ENCODE data around the gene SGO2.

Gene SGO2

DNA sequence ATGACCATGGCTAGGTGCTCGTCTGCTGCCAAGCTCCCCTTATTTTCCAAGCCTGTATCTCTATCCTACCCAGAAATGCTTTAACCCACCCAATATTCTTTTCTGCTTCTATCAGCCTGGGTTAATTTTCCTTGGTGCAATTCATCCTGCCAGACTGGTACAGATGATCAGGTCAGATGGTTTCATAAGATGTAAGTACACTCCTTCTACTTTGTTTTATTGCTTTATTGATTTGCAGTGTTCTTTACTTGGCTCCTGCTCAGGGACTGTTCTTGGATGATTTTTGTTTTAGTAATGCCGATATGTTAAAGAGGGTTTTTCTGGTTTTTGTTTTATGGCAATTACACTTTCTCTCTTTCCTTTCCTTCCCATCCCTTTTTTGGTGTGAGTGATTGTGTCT is 2.4 kb upstream of the SGO2 start:
- TF ChIP-seq, protein P1, sequence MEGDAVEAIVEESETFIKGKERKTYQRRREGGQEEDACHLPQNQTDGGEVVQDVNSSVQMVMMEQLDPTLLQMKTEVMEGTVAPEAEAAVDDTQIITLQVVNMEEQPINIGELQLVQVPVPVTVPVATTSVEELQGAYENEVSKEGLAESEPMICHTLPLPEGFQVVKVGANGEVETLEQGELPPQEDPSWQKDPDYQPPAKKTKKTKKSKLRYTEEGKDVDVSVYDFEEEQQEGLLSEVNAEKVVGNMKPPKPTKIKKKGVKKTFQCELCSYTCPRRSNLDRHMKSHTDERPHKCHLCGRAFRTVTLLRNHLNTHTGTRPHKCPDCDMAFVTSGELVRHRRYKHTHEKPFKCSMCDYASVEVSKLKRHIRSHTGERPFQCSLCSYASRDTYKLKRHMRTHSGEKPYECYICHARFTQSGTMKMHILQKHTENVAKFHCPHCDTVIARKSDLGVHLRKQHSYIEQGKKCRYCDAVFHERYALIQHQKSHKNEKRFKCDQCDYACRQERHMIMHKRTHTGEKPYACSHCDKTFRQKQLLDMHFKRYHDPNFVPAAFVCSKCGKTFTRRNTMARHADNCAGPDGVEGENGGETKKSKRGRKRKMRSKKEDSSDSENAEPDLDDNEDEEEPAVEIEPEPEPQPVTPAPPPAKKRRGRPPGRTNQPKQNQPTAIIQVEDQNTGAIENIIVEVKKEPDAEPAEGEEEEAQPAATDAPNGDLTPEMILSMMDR (IDR thresholded peaks at IDR 0.05; ENCODE audit: extremely low read depth, missing control alignments) = no peak

GRCh38 chr2:200525066-200525465 is 941 bp upstream of the SGO2 start:
- no peak for DNase-seq (ENCODE audit: low spot score)
- TF ChIP-seq, protein P1 (IDR thresholded peaks at IDR 0.05; ENCODE audit: extremely low read depth, missing control alignments) = no peak

More for the DNA sequence above, 2.4 kb upstream of the SGO2 start:
- DNase-seq (ENCODE audit: low spot score) = no peak

DNA sequence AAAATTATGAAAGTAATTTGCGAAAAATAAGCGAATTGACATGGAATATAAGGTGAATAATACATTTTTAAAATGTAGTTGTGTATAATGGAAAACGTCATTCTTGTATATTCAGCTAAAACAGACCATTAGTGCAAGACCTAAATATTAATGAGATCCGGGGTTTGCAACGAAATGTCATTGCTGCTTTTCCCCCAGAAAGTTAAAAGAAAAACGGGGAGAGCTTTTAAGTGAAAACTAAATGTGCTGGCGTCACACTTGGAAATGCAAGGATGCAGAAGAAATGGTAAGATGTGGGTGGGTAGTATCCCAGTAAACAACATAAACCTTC is 491 bp upstream of the SGO2 start:
- TF ChIP-seq, protein P1 (IDR thresholded peaks at IDR 0.05; ENCODE audit: extremely low read depth, missing control alignments) = no peak
- no peak for DNase-seq (ENCODE audit: low spot score)

- DNase-seq (ENCODE audit: low spot score) = no peak
- TF ChIP-seq, protein P1 (IDR thresholded peaks at IDR 0.05; ENCODE audit: extremely low read depth, missing control alignments) = no peak
Measured at GRCh38 chr2:200528228-200528627, 2.2 kb downstream of the SGO2 start.

- DNase-seq (ENCODE audit: low spot score) = no peak
- TF ChIP-seq, protein P1 (IDR thresholded peaks at IDR 0.05; ENCODE audit: extremely low read depth, missing control alignments) = no peak
Measured at GRCh38 chr2:200533754-200534153, 7.7 kb downstream of the SGO2 start.

GRCh38 chr2:200534572-200534971 is 8.6 kb downstream of the SGO2 start:
- no peak for DNase-seq (ENCODE audit: low spot score)
- TF ChIP-seq, protein P1 (IDR thresholded peaks at IDR 0.05; ENCODE audit: extremely low read depth, missing control alignments) = no peak

GRCh38 chr2:200538139-200538538 is 12.1 kb downstream of the SGO2 start:
- TF ChIP-seq, protein P1 (IDR thresholded peaks at IDR 0.05; ENCODE audit: extremely low read depth, missing control alignments) = no peak
- no peak for DNase-seq (ENCODE audit: low spot score)

All from GM20000 (cell line).